GM21526 (cell line): ENCODE results near the gene CYP2E1.
"Not testable (repeated sequence)": the region's sequence is repeated elsewhere in the genome, so short reads cannot be mapped to it uniquely, and the experiment has no call there.

Experiments
- ATAC-seq: cut with Tn5 transposase; IDR thresholded peaks from one replicate; pipeline ENCODE4 v1.9.1; 2021; ENCODE audit warnings: moderate library complexity; ENCODE audit not compliant: unreplicated experiment, low FRiP score

CYP2E1 gene

GRCh38 chr10:133526957-133527588 lies at the start of gene CYP2E1:
CYP2E1 (plus strand) TSS chr10:133527363; CDS start chr10:133527396, 33 bp downstream.
- ATAC-seq = no peak

- no peak for ATAC-seq
Measured at GRCh38 chr10:133481086-133481643, 46.0 kb upstream of the CYP2E1 start.

- no peak for ATAC-seq
Measured at GRCh38 chr10:133481657-133482056, 45.5 kb upstream of the CYP2E1 start.

GRCh38 chr10:133484818-133485217 lies 42.3 kb upstream of the CYP2E1 start:
- ATAC-seq = no peak

GRCh38 chr10:133487085-133487484 lies 40.1 kb upstream of the CYP2E1 start:
- ATAC-seq = no peak

- no peak for ATAC-seq
Measured at GRCh38 chr10:133488354-133488753, 38.8 kb upstream of the CYP2E1 start.

GRCh38 chr10:133489816-133490588 lies 37.2 kb upstream of the CYP2E1 start:
- no peak for ATAC-seq

GRCh38 chr10:133493562-133493961 lies 33.6 kb upstream of the CYP2E1 start:
- not testable (repeated sequence) for ATAC-seq

GRCh38 chr10:133497363-133497762 lies 29.8 kb upstream of the CYP2E1 start:
- ATAC-seq = not testable (repeated sequence)

- not testable (repeated sequence) for ATAC-seq
Measured at GRCh38 chr10:133499176-133499575, 28.0 kb upstream of the CYP2E1 start.

- not testable (repeated sequence) for ATAC-seq
Measured at GRCh38 chr10:133500897-133501296, 26.3 kb upstream of the CYP2E1 start.

- no peak for ATAC-seq
Measured at GRCh38 chr10:133509700-133510099, 17.5 kb upstream of the CYP2E1 start.

GRCh38 chr10:133511408-133511807 lies 15.8 kb upstream of the CYP2E1 start:
- no peak for ATAC-seq

GRCh38 chr10:133511907-133512528 lies 15.1 kb upstream of the CYP2E1 start:
- ATAC-seq = no peak

GRCh38 chr10:133515471-133515870 lies 11.7 kb upstream of the CYP2E1 start:
- ATAC-seq = no peak

GRCh38 chr10:133516057-133516456 lies 11.1 kb upstream of the CYP2E1 start:
- no peak for ATAC-seq

- not testable (repeated sequence) for ATAC-seq
Measured at GRCh38 chr10:133518517-133518916, 8.6 kb upstream of the CYP2E1 start.

- ATAC-seq = peak; percentile 98
Measured at GRCh38 chr10:133520193-133520738, 6.9 kb upstream of the CYP2E1 start.

- no peak for ATAC-seq
Measured at GRCh38 chr10:133523631-133524203, 3.4 kb upstream of the CYP2E1 start.

- no peak for ATAC-seq
Measured at GRCh38 chr10:133525444-133525843, 1.7 kb upstream of the CYP2E1 start.
